ENCODE data around the gene KATNAL1. TPM values are rescaled to one million over a fixed set of nuclear protein-coding genes. Genes with fewer than 3 reads are reported as not detected.

The KATNAL1 gene
- total RNA-seq (10 to 100 TPM in 1 of 5 donors, 1 to 10 TPM in 4; 1.2 to 24.2 (median 5.9) TPM), polyA plus RNA-seq (1 to 10 TPM; 1.4 to 3.1 (median 2.1) TPM)
- long read RNA-seq, donor 1 = 0 reads
- long read RNA-seq, donor 2, full-length matches to known transcripts = 2 of 2 reads
- long read RNA-seq, donor 2, partial matches to known transcripts = 0 of 2 reads
- long read RNA-seq, donor 2, other reads (novel, unspliced or antisense) = 0 of 2 reads
- long read RNA-seq, donor 3 = 0 reads
- long read RNA-seq, donor 4 = 0 reads
- long read RNA-seq, donor 5 = 0 reads
- long read RNA-seq, donor 6, full-length matches to known transcripts = 2 of 2 reads
- long read RNA-seq, donor 6, partial matches to known transcripts = 0 of 2 reads
- long read RNA-seq, donor 6, other reads (novel, unspliced or antisense) = 0 of 2 reads
- long read RNA-seq, donor 7 = 0 reads
- long read RNA-seq, donor 8, partial matches to known transcripts = 0 of 1 reads
- long read RNA-seq, donor 8, other reads (novel, unspliced or antisense) = 0 of 1 reads
- long read RNA-seq, donor 9, partial matches to known transcripts = 0 of 2 reads
- long read RNA-seq, donor 9, other reads (novel, unspliced or antisense) = 0 of 2 reads
- long read RNA-seq, donor 10, full-length matches to known transcripts = 1 of 1 reads
- long read RNA-seq, donor 10, partial matches to known transcripts = 0 of 1 reads
- long read RNA-seq, donor 10, other reads (novel, unspliced or antisense) = 0 of 1 reads

- Histone ChIP-seq H3K4me3 (peak within 1 kb of the TSS; percentile 73 to 91 (median 85)), H3K4me1 (peaks cover 0 to 55% (median 31%) of the 10 kb centered on the region in 4 donors), H3K27ac (peak within 1 kb of the TSS; percentile 85 to 96 (median 90)), H3K27me3 (no peaks in the 10 kb centered on the region), H3K36me3 (peaks cover 0 to 3% (median 0%) of the 10 kb centered on the region in 4 donors), H3K9me3 (no peaks in the 10 kb centered on the region)
- WGBS, 5 donors = 0 to 3% (median 0%) methylated on average over 11 to 71 of the region's 71 CpGs
- intact Hi-C loops (cut with DNase I; ENCODE audit: low total_unique reads) = no loop called here
- no peak for TF ChIP-seq POLR2A (IDR thresholded peaks at IDR 0.05)
- no peak for TF ChIP-seq CTCF (IDR thresholded peaks at IDR 0.05)
- peak in 1 of 3 donors; percentile 5 for TF ChIP-seq POLR2AphosphoS5 (IDR thresholded peaks at IDR 0.05)
- DNase-seq = peak; percentile 68 to 93
Observed at GRCh38 chr13:30307194-30307970, at the start of gene KATNAL1. KATNAL1 (minus strand) TSS chr13:30307551; CDS start chr13:30283777, 23,774 bp downstream.

- intact Hi-C loops (cut with DNase I; ENCODE audit: low total_unique reads) = no loop called here
- no peak overlapping the region for H3K27ac ChIP-seq
- H3K36me3 ChIP-seq = no peaks in the 10 kb centered on the region
- H3K4me3 ChIP-seq = no peak overlapping the region
- peaks cover 0 to 10% (median 4%) of the 10 kb centered on the region in 4 donors for H3K4me1 ChIP-seq
- TF ChIP-seq CTCF (IDR thresholded peaks at IDR 0.05) = no peak
- no peak for TF ChIP-seq POLR2A (IDR thresholded peaks at IDR 0.05)
- no peak for TF ChIP-seq EP300 (IDR thresholded peaks at IDR 0.05)
- TF ChIP-seq POLR2AphosphoS5 (IDR thresholded peaks at IDR 0.05) = no peak
- no peaks in the 10 kb centered on the region for H3K27me3 ChIP-seq
- no peak for DNase-seq
- 76 to 81% (median 76%) methylated on average over 6 of the region's 6 CpGs for WGBS, 5 donors
- H3K9me3 ChIP-seq = peaks cover 0 to 10% (median 3%) of the 10 kb centered on the region in 4 donors
Observed at GRCh38 chr13:30355839-30356238, 48.5 kb upstream of the KATNAL1 start.

- H3K4me3 ChIP-seq = no peak overlapping the region
- DNase-seq = peak; percentile 45 to 64
- H3K9me3 ChIP-seq = peaks cover 0 to 10% (median 3%) of the 10 kb centered on the region in 4 donors
- TF ChIP-seq EP300 (IDR thresholded peaks at IDR 0.05) = no peak
- no peak for TF ChIP-seq POLR2A (IDR thresholded peaks at IDR 0.05)
- TF ChIP-seq POLR2AphosphoS5 (IDR thresholded peaks at IDR 0.05) = no peak
- TF ChIP-seq CTCF (IDR thresholded peaks at IDR 0.05) = peak in 4 of 7 experiments; percentile 29 to 51 (median 40)
- H3K4me1 ChIP-seq = peaks cover 0 to 10% (median 4%) of the 10 kb centered on the region in 4 donors
- 34 to 59% (median 42%) methylated on average over 7 of the region's 7 CpGs for WGBS, 5 donors
- no peaks in the 10 kb centered on the region for H3K36me3 ChIP-seq
- no peaks in the 10 kb centered on the region for H3K27me3 ChIP-seq
- H3K27ac ChIP-seq = no peak overlapping the region
- intact Hi-C loops (cut with DNase I; ENCODE audit: low total_unique reads) = no loop called here
Observed at GRCh38 chr13:30355384-30355699, 48.0 kb upstream of the KATNAL1 start.
